PFSK-1 (cell line): Measurements from ENCODE around the gene TAF1B. TPM values are rescaled to one million over a fixed set of nuclear protein-coding genes. Genes with fewer than 3 reads are reported as not detected.

Experiments used
- FOXP2 ChIP-seq: optimal IDR thresholded peaks from 2 replicates; pipeline ENCODE3; 2011; ENCODE audit warnings: borderline replicate concordance, control low read depth, inconsistent platforms; ENCODE audit not compliant: insufficient read depth; ENCODE audit errors: extremely low read length, extremely low read depth
- POLR2AphosphoS5 ChIP-seq: IDR thresholded peaks from 2 replicates; pipeline ENCODE4 v1.6.1; 2012; ENCODE audit warnings: low read depth, mild to moderate bottlenecking, control low read depth, low read length, moderate library complexity
- SIN3A ChIP-seq: IDR thresholded peaks from 2 replicates; pipeline ENCODE4 v1.6.1; 2012; ENCODE audit warnings: mild to moderate bottlenecking, low read length, moderate library complexity, borderline replicate concordance; ENCODE audit not compliant: insufficient read depth
- TAF1 ChIP-seq: IDR thresholded peaks from 2 replicates; pipeline ENCODE4 v1.6.1; 2012; ENCODE audit warnings: low read length, control low read depth, borderline replicate concordance; ENCODE audit not compliant: insufficient read depth
- polyA plus RNA-seq: library from polyadenylated mRNA; unstranded; fragments of >200 nt; gene quantifications from one replicate; pipeline ENCODE4 v1.2.1, GENCODE V29; 2012; ENCODE audit warnings: low read depth, missing spikeins; ENCODE audit not compliant: insufficient read length
- TF ChIP-seq, protein P1 (sequence below), 2 experiments: IDR thresholded peaks; 2 replicates each; pipeline versions ENCODE4 v1.6.1 to v1.8.0; 2011 to 2012; ENCODE audit warnings: low read depth in 2 of 2, low read length in 2 of 2, control low read depth in 1 of 2, inconsistent platforms in 1 of 2, mild to moderate bottlenecking in 1 of 2, moderate library complexity in 1 of 2; ENCODE audit not compliant: insufficient read depth in 1 of 2

Gene TAF1B
- 8.5 TPM for polyA plus RNA-seq

DNA sequence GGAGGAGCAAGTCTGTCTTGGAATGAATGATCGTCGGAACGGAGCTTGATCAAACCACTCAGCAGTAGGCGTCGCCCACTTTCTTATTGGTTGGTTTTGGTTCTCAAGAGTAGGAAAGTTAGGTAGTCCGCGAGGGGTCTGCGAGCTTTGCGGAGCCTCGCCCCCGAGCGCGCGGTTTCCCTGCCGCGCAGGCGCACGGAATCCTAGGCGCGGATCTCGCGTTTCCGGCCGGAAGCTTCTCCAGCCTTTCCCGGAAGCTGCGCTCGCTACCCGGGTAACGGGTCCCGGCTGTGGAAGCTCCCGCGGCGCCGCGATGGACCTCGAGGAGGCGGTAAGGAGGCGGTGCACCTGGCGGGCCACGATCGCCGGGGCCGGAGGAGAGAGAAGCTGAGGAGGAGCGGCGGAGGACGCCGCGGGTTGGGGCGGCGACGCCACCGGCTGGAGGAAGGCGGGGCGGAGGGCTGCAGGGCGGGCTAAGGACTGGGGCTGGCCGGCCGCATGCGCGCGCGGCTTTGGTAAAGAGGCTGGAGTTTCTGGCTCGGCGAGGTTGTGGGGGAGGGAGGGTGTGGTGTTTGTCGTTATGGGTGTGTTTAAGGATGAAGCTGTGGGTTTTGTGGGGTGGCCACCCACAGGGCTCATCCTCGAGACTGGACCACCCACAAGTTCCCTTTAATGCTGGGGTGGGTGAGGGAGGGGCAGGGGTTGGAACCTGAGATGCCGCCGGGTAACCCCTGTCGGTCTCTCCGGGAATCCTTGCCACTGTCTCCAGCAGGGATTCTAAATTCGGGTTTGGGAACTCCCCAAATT lies at the start of gene TAF1B:
Gene TAF1B, plus strand, starts transcription at position 246 of the 807 bp plus-strand sequence. Its CDS starts 68 bp downstream, at position 314.
- TF ChIP-seq POLR2AphosphoS5 (peak; percentile 92), FOXP2 (peak; percentile 7), TAF1 (peak; percentile 84; the same call in 1 of the 2 replicates), SIN3A (peak; percentile 36; the same call in 1 of the 2 replicates)
- TF ChIP-seq, protein P1, sequence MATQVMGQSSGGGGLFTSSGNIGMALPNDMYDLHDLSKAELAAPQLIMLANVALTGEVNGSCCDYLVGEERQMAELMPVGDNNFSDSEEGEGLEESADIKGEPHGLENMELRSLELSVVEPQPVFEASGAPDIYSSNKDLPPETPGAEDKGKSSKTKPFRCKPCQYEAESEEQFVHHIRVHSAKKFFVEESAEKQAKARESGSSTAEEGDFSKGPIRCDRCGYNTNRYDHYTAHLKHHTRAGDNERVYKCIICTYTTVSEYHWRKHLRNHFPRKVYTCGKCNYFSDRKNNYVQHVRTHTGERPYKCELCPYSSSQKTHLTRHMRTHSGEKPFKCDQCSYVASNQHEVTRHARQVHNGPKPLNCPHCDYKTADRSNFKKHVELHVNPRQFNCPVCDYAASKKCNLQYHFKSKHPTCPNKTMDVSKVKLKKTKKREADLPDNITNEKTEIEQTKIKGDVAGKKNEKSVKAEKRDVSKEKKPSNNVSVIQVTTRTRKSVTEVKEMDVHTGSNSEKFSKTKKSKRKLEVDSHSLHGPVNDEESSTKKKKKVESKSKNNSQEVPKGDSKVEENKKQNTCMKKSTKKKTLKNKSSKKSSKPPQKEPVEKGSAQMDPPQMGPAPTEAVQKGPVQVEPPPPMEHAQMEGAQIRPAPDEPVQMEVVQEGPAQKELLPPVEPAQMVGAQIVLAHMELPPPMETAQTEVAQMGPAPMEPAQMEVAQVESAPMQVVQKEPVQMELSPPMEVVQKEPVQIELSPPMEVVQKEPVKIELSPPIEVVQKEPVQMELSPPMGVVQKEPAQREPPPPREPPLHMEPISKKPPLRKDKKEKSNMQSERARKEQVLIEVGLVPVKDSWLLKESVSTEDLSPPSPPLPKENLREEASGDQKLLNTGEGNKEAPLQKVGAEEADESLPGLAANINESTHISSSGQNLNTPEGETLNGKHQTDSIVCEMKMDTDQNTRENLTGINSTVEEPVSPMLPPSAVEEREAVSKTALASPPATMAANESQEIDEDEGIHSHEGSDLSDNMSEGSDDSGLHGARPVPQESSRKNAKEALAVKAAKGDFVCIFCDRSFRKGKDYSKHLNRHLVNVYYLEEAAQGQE (IDR thresholded peaks at IDR 0.05; ENCODE audit: insufficient read depth in 1 of 2, low read depth in 2 of 2, low read length in 2 of 2): no peak; a peak in 1 of 4 replicates

DNA sequence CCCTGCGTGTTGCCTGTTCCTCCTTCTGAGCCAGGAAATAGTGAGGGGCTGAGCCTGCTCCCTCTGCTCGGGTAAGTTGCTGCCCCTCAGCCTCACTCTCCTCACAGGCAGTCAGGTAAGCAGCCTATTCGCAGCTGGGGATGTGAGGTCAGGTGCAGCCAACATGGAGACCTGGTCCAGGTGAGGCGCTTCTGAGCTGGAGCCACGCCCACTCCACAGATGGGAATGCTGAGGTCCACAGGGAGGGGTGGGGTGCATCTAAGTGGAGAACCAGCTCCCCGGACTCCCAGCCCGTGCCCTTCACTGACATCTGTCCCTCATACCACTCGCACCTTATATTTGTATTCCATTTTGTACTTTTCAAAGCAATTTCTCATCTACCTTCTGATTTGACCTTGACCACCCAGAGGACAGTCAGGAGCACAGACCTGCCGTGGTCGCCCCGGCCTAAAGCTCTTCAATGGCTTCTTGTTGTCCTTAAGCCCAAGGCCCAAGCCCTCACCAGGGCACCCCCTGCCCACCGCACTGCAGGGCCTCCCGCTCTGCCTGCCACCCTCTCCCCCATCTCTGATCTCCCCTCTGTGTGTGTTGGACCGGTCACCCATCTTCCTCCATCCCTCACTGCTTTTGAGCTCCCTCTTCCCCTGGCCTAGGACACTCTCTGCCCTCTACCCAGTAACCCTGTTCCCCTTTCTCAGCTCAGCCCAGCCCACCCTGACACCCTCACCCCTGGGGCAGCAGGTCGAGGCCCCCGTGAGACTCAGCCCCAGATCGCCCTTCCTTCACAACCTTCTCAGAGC lies 49.2 kb upstream of the TAF1B start:
- no peak for TF ChIP-seq TAF1
- no peak for TF ChIP-seq SIN3A

DNA sequence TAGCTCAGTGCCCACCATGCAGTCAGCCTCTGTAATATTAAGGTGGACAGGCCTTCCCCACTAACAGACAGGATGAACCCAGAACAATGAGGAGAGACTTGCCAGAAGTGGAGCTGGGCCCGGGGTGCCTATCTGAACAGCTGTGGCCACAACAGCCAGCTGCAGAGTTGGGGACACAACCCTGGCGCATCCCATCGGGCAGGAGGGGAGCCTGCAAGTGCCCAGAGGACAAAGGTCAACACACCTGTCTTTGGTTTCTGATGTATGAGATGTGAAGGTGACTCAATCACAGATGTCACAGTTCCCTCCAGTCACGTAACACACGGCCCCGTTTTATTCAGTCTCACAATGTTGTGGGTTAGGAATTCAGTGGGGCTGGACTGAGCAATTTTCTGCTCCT lies 48.2 kb upstream of the TAF1B start:
- TF ChIP-seq TAF1 (no peak), FOXP2 (no peak), SIN3A (no peak), POLR2AphosphoS5 (no peak)
- TF ChIP-seq, protein P1 (IDR thresholded peaks at IDR 0.05; ENCODE audit: insufficient read depth in 1 of 2, low read depth in 2 of 2, low read length in 2 of 2): no peak

DNA sequence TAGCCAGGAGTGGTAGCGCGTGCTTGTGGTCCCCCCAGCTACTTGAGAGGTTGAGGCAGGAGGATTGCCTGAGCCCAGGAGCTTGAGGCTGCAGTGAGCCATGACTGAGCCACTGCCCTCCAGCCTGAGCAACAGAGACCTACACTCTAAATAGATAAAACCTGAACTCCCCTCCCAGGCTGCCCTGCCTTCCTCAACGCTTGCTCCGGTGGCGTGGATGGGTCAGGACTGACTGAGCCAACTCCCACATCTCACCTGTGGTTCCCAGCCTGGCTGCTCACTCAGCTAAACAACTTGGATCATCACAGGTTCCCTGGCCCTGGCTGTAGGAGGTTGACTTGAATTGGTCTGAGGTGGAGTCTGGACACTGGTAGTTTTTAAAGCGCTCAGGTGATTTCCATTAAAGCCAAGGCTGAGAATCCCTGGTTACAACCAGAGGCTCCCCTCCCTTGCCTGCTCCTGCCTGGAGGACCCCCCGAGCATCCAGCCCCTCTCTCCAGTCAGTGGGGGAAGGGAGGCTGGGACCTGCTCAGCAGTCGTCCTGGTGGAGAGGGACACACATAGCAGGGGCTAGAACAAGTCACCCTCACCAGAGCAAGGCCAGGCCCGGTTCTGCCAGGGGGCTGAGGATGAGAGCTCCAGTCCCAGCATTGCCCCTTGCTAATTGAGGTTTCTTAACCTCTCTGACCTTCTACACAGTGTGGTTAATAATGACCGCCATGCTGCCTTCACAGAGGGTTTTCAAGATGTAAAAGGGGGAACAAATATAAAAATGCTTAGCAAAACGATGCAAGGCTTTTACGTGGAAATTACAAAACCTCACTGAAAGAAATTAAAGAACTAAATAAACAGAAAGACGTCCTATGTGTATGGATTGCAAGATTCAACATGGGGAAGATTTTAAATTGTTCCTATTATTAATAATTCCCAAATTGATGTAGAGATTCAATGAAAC lies 46.9 kb upstream of the TAF1B start:
- TF ChIP-seq TAF1: no peak
- TF ChIP-seq FOXP2: no peak
- TF ChIP-seq, protein P1 (IDR thresholded peaks at IDR 0.05; ENCODE audit: insufficient read depth in 1 of 2, low read depth in 2 of 2, low read length in 2 of 2): no peak
- TF ChIP-seq SIN3A: no peak
- no peak for TF ChIP-seq POLR2AphosphoS5

DNA sequence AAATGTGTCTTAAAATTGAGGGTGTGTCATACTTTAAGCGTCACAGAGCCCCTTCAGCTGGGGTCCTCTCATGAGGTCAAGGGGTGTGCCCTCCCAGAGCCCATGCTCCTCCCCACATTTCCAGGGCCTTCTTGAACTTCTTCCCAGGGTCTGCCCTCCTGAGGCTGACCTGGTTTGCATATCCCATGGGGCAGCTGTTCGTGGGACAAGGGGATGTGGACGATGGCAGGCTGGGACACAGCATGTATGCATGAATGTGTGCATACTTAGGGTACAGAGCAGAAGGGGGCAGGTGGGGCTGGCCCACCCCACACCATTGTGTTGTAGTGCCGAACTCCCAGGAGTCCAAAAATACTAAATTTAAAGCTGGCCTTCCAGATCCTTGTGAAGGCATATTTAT lies 46.2 kb upstream of the TAF1B start:
- TF ChIP-seq FOXP2 (no peak), TAF1 (no peak), SIN3A (no peak)
- TF ChIP-seq, protein P1 (IDR thresholded peaks at IDR 0.05; ENCODE audit: insufficient read depth in 1 of 2, low read depth in 2 of 2, low read length in 2 of 2): no peak
